MCF 10A (cell line): ENCODE results near the gene TIMM17B. TPM values are rescaled to one million over a fixed set of nuclear protein-coding genes. Genes with fewer than 3 reads are reported as not detected.

Source experiments
- BruUV-seq: library from RNA; stranded (reverse); fragments of 400-500 nt; replicated peaks from 2 replicates; lab custom pipeline; 2021; lab: Mats Ljungman, UMichigan
- CTCF ChIA-PET: fragments of 300-600 bp; sonication (Branson Sonifier 250); formaldehyde crosslinking; extraction: SDS; loops from one replicate; lab custom pipeline; 2021; ENCODE audit warnings: antibody characterized with exemption, inconsistent platforms; lab: Yijun Ruan, JAX
- POLR2A ChIA-PET: fragments of 300-600, 350-650 bp; sonication (Branson Sonifier 250); formaldehyde crosslinking; extraction: SDS; loops from one replicate; lab custom pipeline; 2020; ENCODE audit warnings: antibody characterized with exemption, inconsistent platforms; lab: Yijun Ruan, JAX
- DNase-seq: peaks from one replicate; pipeline ENCODE4 v3.0.0-alpha.2; 2018; ENCODE audit not compliant: unreplicated experiment
- H3K27ac Mint-ChIP-seq: one replicate; pipeline ENCODE4 v1.8.0; 2022; ENCODE audit warnings: mild to moderate bottlenecking, low read depth, mixed read lengths; ENCODE audit not compliant: unreplicated experiment
- H3K27me3 Mint-ChIP-seq: one replicate; pipeline ENCODE4 v1.8.0; 2022; ENCODE audit warnings: mixed read lengths; ENCODE audit not compliant: insufficient read depth, unreplicated experiment
- H3K36me3 Mint-ChIP-seq: one replicate; pipeline ENCODE4 v1.8.0; 2022; ENCODE audit warnings: mild to moderate bottlenecking, moderate library complexity, mixed read lengths; ENCODE audit not compliant: insufficient read depth, unreplicated experiment
- H3K4me1 Mint-ChIP-seq: one replicate; pipeline ENCODE4 v1.8.0; 2022; ENCODE audit warnings: mixed read lengths; ENCODE audit not compliant: insufficient read depth, unreplicated experiment
- H3K4me3 Mint-ChIP-seq: one replicate; pipeline ENCODE4 v1.8.0; 2022; ENCODE audit warnings: mild to moderate bottlenecking, moderate library complexity, mixed read lengths; ENCODE audit not compliant: unreplicated experiment
- H3K9me3 Mint-ChIP-seq: one replicate; pipeline ENCODE4 v1.8.0; 2022; ENCODE audit warnings: mixed read lengths; ENCODE audit not compliant: unreplicated experiment
- intact Hi-C: fragments of 100-400 bp; cut with micrococcal nuclease; formaldehyde crosslinking; loops from 2 replicates; pipeline ENCODE4 v1.14.1; 2022
- total RNA-seq: library from RNA; stranded (reverse); gene quantifications from 2 replicates; pipeline ENCODE4 v1.2.3, GENCODE V29; 2022
- TF ChIP-seq, protein P1 (sequence below): fragments of 200-600 bp; IDR thresholded peaks from one replicate; pipeline ENCODE4 v1.8.0; 2022; ENCODE audit warnings: antibody characterized with exemption, mild to moderate bottlenecking; ENCODE audit not compliant: unreplicated experiment

TIMM17B gene
- total RNA-seq, 1 experiment from 2014 or later, result 73.7 TPM

DNA sequence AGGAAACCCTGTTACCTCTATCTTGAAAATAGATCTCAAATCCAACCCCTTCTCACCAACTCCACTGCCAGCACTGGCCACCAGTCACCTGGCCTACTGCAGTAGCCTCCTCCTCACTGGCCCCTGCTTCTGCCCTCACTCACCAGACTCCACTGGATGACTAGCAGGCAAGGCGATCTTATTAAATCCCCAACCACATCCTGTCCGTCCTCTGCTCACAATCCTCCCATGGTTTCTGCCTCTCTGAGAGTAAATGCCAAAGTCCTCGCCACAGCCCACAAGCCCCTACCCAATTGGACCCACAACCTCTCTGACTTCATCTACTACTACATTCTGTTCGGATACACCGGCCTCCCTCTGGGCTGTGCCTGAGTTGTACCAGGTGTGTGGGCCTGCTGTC, 26.7 kb upstream of the TIMM17B start:
- no TSS peak for BruUV-seq
- no peak for DNase-seq
- TF ChIP-seq, protein P1, sequence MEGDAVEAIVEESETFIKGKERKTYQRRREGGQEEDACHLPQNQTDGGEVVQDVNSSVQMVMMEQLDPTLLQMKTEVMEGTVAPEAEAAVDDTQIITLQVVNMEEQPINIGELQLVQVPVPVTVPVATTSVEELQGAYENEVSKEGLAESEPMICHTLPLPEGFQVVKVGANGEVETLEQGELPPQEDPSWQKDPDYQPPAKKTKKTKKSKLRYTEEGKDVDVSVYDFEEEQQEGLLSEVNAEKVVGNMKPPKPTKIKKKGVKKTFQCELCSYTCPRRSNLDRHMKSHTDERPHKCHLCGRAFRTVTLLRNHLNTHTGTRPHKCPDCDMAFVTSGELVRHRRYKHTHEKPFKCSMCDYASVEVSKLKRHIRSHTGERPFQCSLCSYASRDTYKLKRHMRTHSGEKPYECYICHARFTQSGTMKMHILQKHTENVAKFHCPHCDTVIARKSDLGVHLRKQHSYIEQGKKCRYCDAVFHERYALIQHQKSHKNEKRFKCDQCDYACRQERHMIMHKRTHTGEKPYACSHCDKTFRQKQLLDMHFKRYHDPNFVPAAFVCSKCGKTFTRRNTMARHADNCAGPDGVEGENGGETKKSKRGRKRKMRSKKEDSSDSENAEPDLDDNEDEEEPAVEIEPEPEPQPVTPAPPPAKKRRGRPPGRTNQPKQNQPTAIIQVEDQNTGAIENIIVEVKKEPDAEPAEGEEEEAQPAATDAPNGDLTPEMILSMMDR, result no peak
- ChIA-PET POLR2A (no interaction called here), CTCF (interaction anchor here (0.5 to 0.6 kb wide), 3 partner anchors 22 to 914 kb away, joined by 3 read pairs; no protein-coding TSS in a partner anchor)
- Mint-ChIP-seq H3K4me1 (peaks cover 10% of the 10 kb centered on the region), H3K27ac (no peak overlapping the region), H3K9me3 (no peaks in the 10 kb centered on the region), H3K4me3 (no peak overlapping the region), H3K36me3 (peaks cover 33% of the 10 kb centered on the region), H3K27me3 (no peaks in the 10 kb centered on the region)
- intact Hi-C loops, result no loop called here

DNA sequence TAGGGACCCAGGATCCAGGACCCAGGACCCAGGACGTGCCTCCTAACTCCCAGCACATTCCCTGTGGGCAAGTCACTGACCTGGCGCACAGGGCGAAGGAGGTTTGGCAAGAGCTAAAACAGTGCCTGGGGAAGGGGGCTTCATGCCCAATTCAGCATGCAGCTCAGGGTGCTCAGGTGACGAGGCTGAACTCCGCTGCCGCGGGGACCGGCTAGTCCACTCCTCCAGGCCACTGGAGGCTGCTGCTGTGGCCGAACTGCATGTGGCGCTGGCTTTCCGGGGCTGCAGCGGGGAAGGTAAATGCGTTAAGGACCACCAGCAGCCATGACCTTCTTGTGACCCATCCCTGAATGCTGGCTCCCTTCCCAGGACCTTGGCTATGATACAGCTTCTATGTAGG, 26.2 kb upstream of the TIMM17B start:
- DNase-seq, result no peak
- no peak overlapping the region for H3K4me3 Mint-ChIP-seq
- no peaks in the 10 kb centered on the region for H3K27me3 Mint-ChIP-seq
- intact Hi-C loops, result no loop called here
- H3K36me3 Mint-ChIP-seq, result peaks cover 33% of the 10 kb centered on the region
- TF ChIP-seq, protein P1, result no peak
- POLR2A ChIA-PET, result no interaction called here
- H3K9me3 Mint-ChIP-seq, result no peaks in the 10 kb centered on the region
- peaks cover 10% of the 10 kb centered on the region for H3K4me1 Mint-ChIP-seq
- CTCF ChIA-PET, result interaction anchor here (0.6 to 0.7 kb wide), 2 partner anchors 30 to 915 kb away, joined by 3 read pairs; no protein-coding TSS in a partner anchor
- no TSS peak for BruUV-seq
- H3K27ac Mint-ChIP-seq, result no peak overlapping the region

DNA sequence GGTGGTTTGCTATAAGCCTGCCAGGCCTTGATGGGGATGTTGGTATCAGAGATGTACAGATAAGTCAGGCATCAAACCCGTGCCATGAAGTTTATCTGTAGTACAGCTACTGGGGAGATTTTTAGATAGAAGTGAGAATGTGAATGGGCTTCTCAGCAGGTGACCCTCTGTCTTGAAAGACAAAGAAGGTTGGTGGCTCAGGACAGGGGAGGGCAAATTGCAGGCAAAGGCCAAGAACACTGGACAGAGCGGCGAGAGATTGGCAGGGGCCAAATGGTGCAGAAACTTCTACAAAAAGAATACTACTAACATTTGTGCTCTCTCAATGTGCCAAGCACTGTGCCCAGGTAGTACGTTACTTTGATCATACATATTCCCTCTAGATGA, 23.1 kb upstream of the TIMM17B start:
- BruUV-seq, result no TSS peak
- H3K4me1 Mint-ChIP-seq, result peaks cover 15% of the 10 kb centered on the region
- no peak overlapping the region for H3K27ac Mint-ChIP-seq
- ChIA-PET CTCF (interaction anchor here (0.6 kb wide), 1 partner anchor 145 kb away, joined by 3 read pairs; no protein-coding TSS in a partner anchor), POLR2A (interaction anchor here (1.7 to 1.9 kb wide), 3 partner anchors 9 to 23 kb away, joined by 4 to 7 read pairs (median 6); partner anchors contain the start of genes PQBP1, SLC35A2 and TIMM17B)
- intact Hi-C loops, result no loop called here
- H3K27me3 Mint-ChIP-seq, result no peaks in the 10 kb centered on the region
- H3K36me3 Mint-ChIP-seq, result peaks cover 30% of the 10 kb centered on the region
- H3K4me3 Mint-ChIP-seq, result no peak overlapping the region
- no peak for DNase-seq
- H3K9me3 Mint-ChIP-seq, result no peaks in the 10 kb centered on the region
- TF ChIP-seq, protein P1, result no peak

DNA sequence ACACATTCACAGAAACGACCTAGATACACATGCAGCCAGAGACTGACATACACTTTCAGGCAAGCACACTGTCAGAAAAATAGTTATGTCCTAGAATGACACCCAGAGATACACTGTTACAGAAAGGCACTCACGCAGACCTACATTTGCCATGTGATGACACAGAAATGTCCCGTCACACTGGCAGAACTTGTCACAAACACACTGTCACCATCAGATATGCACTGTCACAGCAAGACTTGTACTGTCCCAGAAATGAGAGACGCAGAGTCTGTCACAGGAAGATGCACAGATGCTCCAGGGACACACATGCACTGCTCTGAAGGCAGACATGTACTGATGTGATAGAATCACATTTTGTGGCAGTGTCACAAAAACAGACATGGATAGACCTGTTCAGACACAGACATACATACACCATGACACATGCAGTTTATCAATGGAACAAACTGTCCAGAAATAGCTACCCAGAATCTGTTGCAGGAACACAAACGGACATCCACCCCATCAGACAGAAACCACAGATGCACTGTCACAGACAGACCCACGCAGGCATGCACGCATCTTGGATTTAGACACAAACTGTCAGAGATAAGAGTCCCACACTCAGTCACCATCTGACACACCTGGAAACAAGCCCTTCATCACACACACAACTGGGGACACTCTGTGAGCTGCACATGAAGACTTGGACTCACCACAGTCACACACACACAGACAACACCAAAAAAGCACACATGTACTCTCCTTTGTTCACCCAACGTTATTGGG, 22.6 kb upstream of the TIMM17B start:
- no peaks in the 10 kb centered on the region for H3K27me3 Mint-ChIP-seq
- intact Hi-C loops, result loop anchor here (2.0 to 5.0 kb wide), 3 partner anchors 39 to 122 kb away; partner anchors contain the start of genes HDAC6 and TFE3
- no peak for DNase-seq
- CTCF ChIA-PET, result interaction anchor here (0.6 to 0.9 kb wide), 2 partner anchors 28 to 146 kb away, joined by 3 to 5 read pairs; no protein-coding TSS in a partner anchor
- no peaks in the 10 kb centered on the region for H3K9me3 Mint-ChIP-seq
- H3K4me3 Mint-ChIP-seq, result peak overlapping the region; percentile 94
- H3K4me1 Mint-ChIP-seq, result peaks cover 15% of the 10 kb centered on the region
- peak overlapping the region; percentile 64 for H3K27ac Mint-ChIP-seq
- peaks cover 24% of the 10 kb centered on the region for H3K36me3 Mint-ChIP-seq
- TF ChIP-seq, protein P1, result no peak
- BruUV-seq, result no TSS peak
- POLR2A ChIA-PET, result interaction anchor here (1.0 to 1.9 kb wide), 6 partner anchors 18 to 183 kb away, joined by 3 to 7 read pairs (median 4); partner anchors contain the start of genes HDAC6, PQBP1 and TIMM17B
